IPS-18c (cell line): ENCODE measurements around the gene LHB.

Source experiments
- H3K4me3 ChIP-seq: 2 replicates; pipeline ENCODE4 v1.7.0; 2013; ENCODE audit warnings: low read depth, mild to moderate bottlenecking, low read length, moderate library complexity; ENCODE audit not compliant: insufficient read depth
- H3K9me3 ChIP-seq: one replicate; pipeline ENCODE4 v1.6.1; 2013; ENCODE audit warnings: mild to moderate bottlenecking, low read length, moderate library complexity; ENCODE audit not compliant: control insufficient read depth, insufficient read depth

LHB gene

GRCh38 chr19:48992581-48993174 is 24.2 kb downstream of the LHB start:
- no peaks in the 10 kb centered on the region for H3K9me3 ChIP-seq
- H3K4me3 ChIP-seq: peak overlapping the region; percentile 95

GRCh38 chr19:48991873-48992580 is 24.9 kb downstream of the LHB start:
- Histone ChIP-seq H3K9me3 (no peaks in the 10 kb centered on the region), H3K4me3 (peak overlapping the region; percentile 95)

GRCh38 chr19:48991011-48991609 is 25.8 kb downstream of the LHB start:
- Histone ChIP-seq H3K4me3 (no peak overlapping the region), H3K9me3 (no peaks in the 10 kb centered on the region)

GRCh38 chr19:48990400-48990799 is 26.5 kb downstream of the LHB start:
- H3K9me3 ChIP-seq: no peaks in the 10 kb centered on the region
- H3K4me3 ChIP-seq: no peak overlapping the region

- Histone ChIP-seq H3K4me3 (no peak overlapping the region), H3K9me3 (no peaks in the 10 kb centered on the region)
These were observed 27.1 kb downstream of the LHB start for GRCh38 chr19:48989701-48990291.

- no peaks in the 10 kb centered on the region for H3K9me3 ChIP-seq
These were observed 28.0 kb downstream of the LHB start for GRCh38 chr19:48988860-48989259.

GRCh38 chr19:48988286-48988685 is 28.6 kb downstream of the LHB start:
- H3K4me3 ChIP-seq: no peak overlapping the region
- H3K9me3 ChIP-seq: no peaks in the 10 kb centered on the region

More at GRCh38 chr19:48988860-48989259, 28.0 kb downstream of the LHB start:
- no peak overlapping the region for H3K4me3 ChIP-seq

- no peak overlapping the region for H3K4me3 ChIP-seq
- no peaks in the 10 kb centered on the region for H3K9me3 ChIP-seq
These were observed 29.6 kb downstream of the LHB start for GRCh38 chr19:48987323-48987722.

GRCh38 chr19:48986211-48986610 is 30.7 kb downstream of the LHB start:
- no peak overlapping the region for H3K4me3 ChIP-seq

GRCh38 chr19:48985711-48986110 is 31.2 kb downstream of the LHB start:
- H3K9me3 ChIP-seq: no peaks in the 10 kb centered on the region

More at GRCh38 chr19:48986211-48986610, 30.7 kb downstream of the LHB start:
- H3K9me3 ChIP-seq: no peaks in the 10 kb centered on the region

GRCh38 chr19:48982280-48982679 is 34.6 kb downstream of the LHB start:
- Histone ChIP-seq H3K9me3 (no peaks in the 10 kb centered on the region), H3K4me3 (no peak overlapping the region)

More at GRCh38 chr19:48985711-48986110, 31.2 kb downstream of the LHB start:
- no peak overlapping the region for H3K4me3 ChIP-seq

GRCh38 chr19:48977061-48977460 is 39.8 kb downstream of the LHB start:
- H3K4me3 ChIP-seq: no peak overlapping the region
- H3K9me3 ChIP-seq: no peaks in the 10 kb centered on the region

- H3K9me3 ChIP-seq: no peaks in the 10 kb centered on the region
- H3K4me3 ChIP-seq: no peak overlapping the region
These were observed 40.7 kb downstream of the LHB start for GRCh38 chr19:48975947-48976847.

- Histone ChIP-seq H3K4me3 (no peak overlapping the region), H3K9me3 (peaks cover 2% of the 10 kb centered on the region)
These were observed 45.9 kb downstream of the LHB start for GRCh38 chr19:48970923-48971395.

GRCh38 chr19:48970139-48970766 is 46.6 kb downstream of the LHB start:
- peaks cover 2% of the 10 kb centered on the region for H3K9me3 ChIP-seq
- no peak overlapping the region; the same call in 1 of the 2 replicates for H3K4me3 ChIP-seq

GRCh38 chr19:48969276-48970138 is 47.4 kb downstream of the LHB start:
- Histone ChIP-seq H3K9me3 (peaks cover 2% of the 10 kb centered on the region), H3K4me3 (no peak overlapping the region)
